GM12878 (cell line): ENCODE measurements around the gene DRICH1. TPM values are rescaled to one million over a fixed set of nuclear protein-coding genes. Genes with fewer than 3 reads are reported as not detected.

Experiments
- ATAC-seq: fragments of 200-7000 bp; cut with Tn5 transposase; 3 replicates; pipeline ENCODE4 v1.9.1; 2020; ENCODE audit warnings: mild to moderate bottlenecking, moderate library complexity
- BruUV-seq: library from RNA; stranded (reverse); fragments of 400-500 nt; replicated peaks from 2 replicates; lab custom pipeline; 2021; lab: Mats Ljungman, UMichigan
- CTCF ChIA-PET: fragments of 300-600 bp; sonication (Branson Sonifier 250); formaldehyde crosslinking; extraction: SDS; loops from one replicate; lab custom pipeline; 2021; ENCODE audit warnings: inconsistent platforms; lab: Yijun Ruan, JAX
- POLR2A ChIA-PET: fragments of 350-600 bp; formaldehyde crosslinking; extraction: SDS; loops from one replicate; lab custom pipeline; 2021; ENCODE audit warnings: inconsistent platforms; lab: Charles Lee
- RAD21 ChIA-PET: fragments of 300-600 bp; sonication (Branson Sonifier 250); formaldehyde crosslinking; loops from one replicate; lab custom pipeline; 2023; ENCODE audit warnings: antibody characterized with exemption; ENCODE audit not compliant: unreplicated experiment; lab: Charles Lee
- SMC1A ChIA-PET: fragments of 300-600 bp; sonication (Branson Sonifier 250); formaldehyde crosslinking; loops from one replicate; lab custom pipeline; 2023; ENCODE audit not compliant: unreplicated experiment, uncharacterized antibody; lab: Charles Lee
- DNase-seq: peaks from one replicate; pipeline ENCODE4 v3.0.0-alpha.2; 2011; ENCODE audit warnings: low read depth, low spot score
- FAIRE-seq: peaks from 3 replicates; lab custom pipeline; 2011; peaks lifted over from hg19 to GRCh38; lab: Jason Lieb, UNC
- H2AFZ ChIP-seq: 2 replicates; pipeline ENCODE4 v1.6.0; 2011; ENCODE audit warnings: low read depth, low read length, control low read depth; ENCODE audit not compliant: control insufficient read depth
- H3K27ac ChIP-seq: 2 replicates; pipeline ENCODE4 v1.5.1; 2011; ENCODE audit warnings: control low read depth; ENCODE audit not compliant: control insufficient read depth, insufficient read depth
- H3K27me3 ChIP-seq, 2 experiments: replicated peaks in 1 of 2; 2 replicates each; pipeline versions ENCODE4 v1.6.0 to v1.6.1; 2011; ENCODE audit warnings: low read length in 1 of 2; ENCODE audit not compliant: control insufficient read depth in 2 of 2, insufficient read depth in 2 of 2
- H3K36me3 ChIP-seq, 2 experiments: 2 replicates each; pipeline ENCODE4 v1.5.1; 2011; ENCODE audit warnings: low read length in 1 of 2; ENCODE audit not compliant: control insufficient read depth in 2 of 2, insufficient read depth in 2 of 2
- H3K4me1 ChIP-seq: 2 replicates; pipeline ENCODE4 v1.6.1; 2011; ENCODE audit warnings: mild to moderate bottlenecking, low read length, moderate library complexity, mixed read lengths; ENCODE audit not compliant: control insufficient read depth, insufficient read depth
- H3K4me2 ChIP-seq: 2 replicates; pipeline ENCODE4 v1.6.0; 2011; ENCODE audit warnings: control low read depth; ENCODE audit not compliant: control insufficient read depth, insufficient read depth
- H3K4me3 ChIP-seq: fragments of 200-600 bp; sonication (generic); 2 replicates; pipeline ENCODE4 v1.5.1; 2016
- H3K79me2 ChIP-seq: 2 replicates; pipeline ENCODE4 v1.6.0; 2011; ENCODE audit warnings: low read length; ENCODE audit not compliant: control insufficient read depth, insufficient read depth
- H3K9ac ChIP-seq: 2 replicates; pipeline ENCODE4 v1.8.0; 2011; ENCODE audit warnings: low read length, control low read depth, mixed read lengths; ENCODE audit not compliant: control insufficient read depth, insufficient read depth
- H3K9me3 ChIP-seq: replicated peaks from 3 replicates; pipeline ENCODE4 v1.5.1; 2011; ENCODE audit warnings: mild to moderate bottlenecking, low read length; ENCODE audit not compliant: control insufficient read depth, insufficient read depth
- H4K20me1 ChIP-seq: 2 replicates; pipeline ENCODE4 v1.6.0; 2011; ENCODE audit not compliant: control insufficient read depth, insufficient read depth
- BMI1 ChIP-seq: fragments of 450-650 bp; IDR thresholded peaks from 2 replicates; pipeline ENCODE4 v1.6.1; 2016; ENCODE audit warnings: mild to moderate bottlenecking, moderate library complexity, borderline replicate concordance
- EED ChIP-seq: sonication (generic); IDR thresholded peaks from 2 replicates; pipeline ENCODE4 v1.6.1; 2016; ENCODE audit warnings: antibody characterized with exemption, low read depth
- MXI1 ChIP-seq: fragments of 150-350 bp; IDR thresholded peaks from 2 replicates; pipeline ENCODE4 v1.6.1; 2011; ENCODE audit warnings: low read depth, mild to moderate bottlenecking, inconsistent platforms, low read length, improper control_type of control experiment
- YY1 ChIP-seq: IDR thresholded peaks from 2 replicates; pipeline ENCODE4 v1.6.1; 2011; ENCODE audit warnings: low read depth, mild to moderate bottlenecking, low read length
- ZNF622 ChIP-seq: fragments of 450-650 bp; IDR thresholded peaks from 2 replicates; pipeline ENCODE4 v1.6.1; 2017; ENCODE audit warnings: mild to moderate bottlenecking, inconsistent platforms
- WGBS: methylation state at CpG from one replicate; pipeline ENCODE4 v1.1.6; 2016; ENCODE audit warnings: low lambda C conversion rate; ENCODE audit not compliant: insufficient replicate concordance, insufficient coverage; ENCODE audit errors: missing lambda C conversion rate; 5-methylcytosine and 5-hydroxymethylcytosine counted together
- in situ Hi-C: fragments of 300-500 bp; cut with MboI; formaldehyde crosslinking; loops from 9 replicates; pipeline ENCODE4 v1.14.3; 2018; ENCODE audit warnings: mixed read lengths
- intact Hi-C: fragments of 100-400 bp; cut with micrococcal nuclease; formaldehyde crosslinking; loops from one replicate; pipeline ENCODE4 v1.14.2; 2022; ENCODE audit not compliant: unreplicated experiment
- polyA plus RNA-seq, 11 experiments: library from polyadenylated mRNA; depleted of rRNA in 4 of 11; unstranded in 6 of 11; stranded (reverse) in 5 of 11; fragments of >200 nt; fragmentation: Nextera tagmentation in 4 of 11; fragmentation: Illumina TruSeq in 1 of 11; extraction: Ambion mirVana in 4 of 11; extraction: Trizol in 1 of 11; gene quantifications; 1 replicate in 1 of 11; 2 replicates in 10 of 11; pipeline versions ENCODE4 v1.2.1 to v1.2.3, GENCODE V29; 2011 to 2016; ENCODE audit warnings: inconsistent platforms in 2 of 11, missing spikeins in 2 of 11, low read depth in 1 of 11
- total RNA-seq, 4 experiments: library from RNA; depleted of rRNA in 3 of 4; stranded (reverse); fragments of >200 nt in 3 of 4; fragmentation: Illumina TruSeq in 1 of 4; extraction: Trizol in 1 of 4; gene quantifications; 2 replicates each; pipeline versions ENCODE4 v1.2.1 to v1.2.3, GENCODE V29; 2013 to 2021
- TF ChIP-seq, protein P1 (sequence below): fragments of 450-650 bp; formaldehyde crosslinking; IDR thresholded peaks from 2 replicates; pipeline ENCODE4 v1.5.0; 2022; ENCODE audit warnings: mild to moderate bottlenecking, missing genetic modification characterization

Gene DRICH1
- total and polyA plus RNA-seq, 10 of the 15 experiments (the other 5 are each of a cell fraction or from before 2014, with no cell fraction given): not detected

GRCh38 chr22:23606204-23607131, 25.7 kb downstream of the DRICH1 start:
- no peak overlapping the region for H3K9ac ChIP-seq
- no peak overlapping the region for H3K4me2 ChIP-seq
- BruUV-seq: no TSS peak
- H2AFZ ChIP-seq: no peak overlapping the region
- TF ChIP-seq EED: no peak
- TF ChIP-seq BMI1: no peak
- no peak for TF ChIP-seq MXI1
- TF ChIP-seq YY1: no peak
- no peak for TF ChIP-seq ZNF622
- TF ChIP-seq, protein P1, sequence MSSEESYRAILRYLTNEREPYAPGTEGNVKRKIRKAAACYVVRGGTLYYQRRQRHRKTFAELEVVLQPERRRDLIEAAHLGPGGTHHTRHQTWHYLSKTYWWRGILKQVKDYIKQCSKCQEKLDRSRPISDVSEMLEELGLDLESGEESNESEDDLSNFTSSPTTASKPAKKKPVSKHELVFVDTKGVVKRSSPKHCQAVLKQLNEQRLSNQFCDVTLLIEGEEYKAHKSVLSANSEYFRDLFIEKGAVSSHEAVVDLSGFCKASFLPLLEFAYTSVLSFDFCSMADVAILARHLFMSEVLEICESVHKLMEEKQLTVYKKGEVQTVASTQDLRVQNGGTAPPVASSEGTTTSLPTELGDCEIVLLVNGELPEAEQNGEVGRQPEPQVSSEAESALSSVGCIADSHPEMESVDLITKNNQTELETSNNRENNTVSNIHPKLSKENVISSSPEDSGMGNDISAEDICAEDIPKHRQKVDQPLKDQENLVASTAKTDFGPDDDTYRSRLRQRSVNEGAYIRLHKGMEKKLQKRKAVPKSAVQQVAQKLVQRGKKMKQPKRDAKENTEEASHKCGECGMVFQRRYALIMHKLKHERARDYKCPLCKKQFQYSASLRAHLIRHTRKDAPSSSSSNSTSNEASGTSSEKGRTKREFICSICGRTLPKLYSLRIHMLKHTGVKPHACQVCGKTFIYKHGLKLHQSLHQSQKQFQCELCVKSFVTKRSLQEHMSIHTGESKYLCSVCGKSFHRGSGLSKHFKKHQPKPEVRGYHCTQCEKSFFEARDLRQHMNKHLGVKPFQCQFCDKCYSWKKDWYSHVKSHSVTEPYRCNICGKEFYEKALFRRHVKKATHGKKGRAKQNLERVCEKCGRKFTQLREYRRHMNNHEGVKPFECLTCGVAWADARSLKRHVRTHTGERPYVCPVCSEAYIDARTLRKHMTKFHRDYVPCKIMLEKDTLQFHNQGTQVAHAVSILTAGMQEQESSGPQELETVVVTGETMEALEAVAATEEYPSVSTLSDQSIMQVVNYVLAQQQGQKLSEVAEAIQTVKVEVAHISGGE (CRISPR knock-in tag): no peak
- ChIA-PET CTCF (interaction anchor here (1.0 kb wide), 1 partner anchor 316 kb away, joined by 3 read pairs; no protein-coding TSS in a partner anchor), RAD21 (no interaction called here), POLR2A (interaction anchor here (0.5 kb wide), 2 partner anchors 46 to 1193 kb away, joined by 5 read pairs; no protein-coding TSS in a partner anchor), SMC1A (no interaction called here)
- no peaks in the 10 kb centered on the region for H4K20me1 ChIP-seq
- FAIRE-seq (no peak), ATAC-seq (no peak), DNase-seq (no peak)
- no peaks in the 10 kb centered on the region for H3K36me3 ChIP-seq
- no peaks in the 10 kb centered on the region for H3K4me1 ChIP-seq
- H3K79me2 ChIP-seq: no peaks in the 10 kb centered on the region
- H3K9me3 ChIP-seq: no peaks in the 10 kb centered on the region
- 39% methylated on average over 20 of the region's 20 CpGs for WGBS
- no peak overlapping the region for H3K4me3 ChIP-seq
- H3K27me3 ChIP-seq: peaks cover 0 to 2% of the 10 kb centered on the region in 2 experiments; a peak in 1 of 4 replicates
- H3K27ac ChIP-seq: no peak overlapping the region
- in situ Hi-C loops: loop anchor here (5.0 kb wide), 1 partner anchor 51 kb away; no protein-coding TSS in a partner anchor
- intact Hi-C loops: no loop called here
